ENCODE data around the gene DAAM1. TPM values are rescaled to one million over a fixed set of nuclear protein-coding genes. Genes with fewer than 3 reads are reported as not detected.

The DAAM1 gene
- total and polyA plus RNA-seq, 2 donors from 2014 or later, result 5.3 to 47.8 TPM

- Histone ChIP-seq H3K9me3 (ENCODE audit: control insufficient read depth in 2 of 3, insufficient read depth in 1 of 3, low read length in 3 of 3) (no peaks in the 10 kb centered on the region), H3K9ac (ENCODE audit: low read length in 3 of 3) (no peak overlapping the region), H3K36me3 (ENCODE audit: control insufficient read depth in 2 of 3, insufficient read depth in 3 of 3, low read length in 3 of 3) (no peaks in the 10 kb centered on the region), H3K4me3 (ENCODE audit: low read length in 3 of 3) (peak overlapping the region in 1 of 3 donors; percentile 91), H3K4me1 (ENCODE audit: control insufficient read depth in 2 of 3, insufficient read depth in 2 of 3, low read depth in 1 of 3, low read length in 3 of 3) (peaks cover 0 to 11% (median 0%) of the 10 kb centered on the region in 3 donors), H3K27me3 (ENCODE audit: control insufficient read depth, insufficient read depth, low read length) (no peaks in the 10 kb centered on the region), H3K27ac (ENCODE audit: low read depth in 2 of 2, low read length in 2 of 2) (no peak overlapping the region)
- DNase-seq (no peak), FAIRE-seq (no peak)
- intact Hi-C loops (cut with DNase I), result no loop called here
- no peak for TF ChIP-seq CTCF (IDR thresholded peaks at IDR 0.05; ENCODE audit: borderline replicate concordance, extremely low read depth, insufficient read depth)
Measured at GRCh38 chr14:59187118-59187517, 1.3 kb upstream of the DAAM1 start.

- Histone ChIP-seq H3K4me3 (ENCODE audit: low read length in 3 of 3) (peak overlapping the region; percentile 67 to 95 (median 91)), H3K4me1 (ENCODE audit: control insufficient read depth in 2 of 3, insufficient read depth in 2 of 3, low read depth in 1 of 3, low read length in 3 of 3) (peaks cover 0 to 11% (median 0%) of the 10 kb centered on the region in 3 donors), H3K36me3 (ENCODE audit: control insufficient read depth in 2 of 3, insufficient read depth in 3 of 3, low read length in 3 of 3) (no peaks in the 10 kb centered on the region), H3K27me3 (ENCODE audit: control insufficient read depth, insufficient read depth, low read length) (no peaks in the 10 kb centered on the region), H3K27ac (ENCODE audit: low read depth in 2 of 2, low read length in 2 of 2) (peak overlapping the region; percentile 62 to 80), H3K9ac (ENCODE audit: low read length in 3 of 3) (peak overlapping the region; percentile 68 to 91 (median 71)), H3K9me3 (ENCODE audit: control insufficient read depth in 2 of 3, insufficient read depth in 1 of 3, low read length in 3 of 3) (no peaks in the 10 kb centered on the region)
- TF ChIP-seq CTCF (IDR thresholded peaks at IDR 0.05; ENCODE audit: borderline replicate concordance, extremely low read depth, insufficient read depth), result no peak
- DNase-seq, result no peak
- intact Hi-C loops (cut with DNase I), result no loop called here
- FAIRE-seq, result no peak
Measured at GRCh38 chr14:59187802-59188460, 536 bp upstream of the DAAM1 start.

- intact Hi-C loops (cut with DNase I), result no loop called here
- Histone ChIP-seq H3K36me3 (ENCODE audit: control insufficient read depth in 2 of 3, insufficient read depth in 3 of 3, low read length in 3 of 3) (no peaks in the 10 kb centered on the region), H3K27me3 (ENCODE audit: control insufficient read depth, insufficient read depth, low read length) (no peaks in the 10 kb centered on the region), H3K4me1 (ENCODE audit: control insufficient read depth in 2 of 3, insufficient read depth in 2 of 3, low read depth in 1 of 3, low read length in 3 of 3) (peaks cover 0 to 11% (median 0%) of the 10 kb centered on the region in 3 donors), H3K9me3 (ENCODE audit: control insufficient read depth in 2 of 3, insufficient read depth in 1 of 3, low read length in 3 of 3) (no peaks in the 10 kb centered on the region), H3K4me3 (ENCODE audit: low read length in 3 of 3) (peak overlapping the region; percentile 87 to 91 (median 89)), H3K27ac (ENCODE audit: low read depth in 2 of 2, low read length in 2 of 2) (peak overlapping the region; percentile 90 to 94), H3K9ac (ENCODE audit: low read length in 3 of 3) (peak overlapping the region; percentile 90)
- TF ChIP-seq CTCF (IDR thresholded peaks at IDR 0.05; ENCODE audit: borderline replicate concordance, extremely low read depth, insufficient read depth), result no peak
- no peak for FAIRE-seq
- DNase-seq, result peak in 2 of 5 donors; percentile 72 to 87
Measured at GRCh38 chr14:59189091-59189785, 771 bp downstream of the DAAM1 start.
